ENCODE measurements around the gene DDX17.

DDX17 gene

GRCh38 chr22:38506118-38506962, at the start of gene DDX17:
Gene DDX17 (minus strand): TSS chr22:38506311.
- TF ChIP-seq, protein P1, sequence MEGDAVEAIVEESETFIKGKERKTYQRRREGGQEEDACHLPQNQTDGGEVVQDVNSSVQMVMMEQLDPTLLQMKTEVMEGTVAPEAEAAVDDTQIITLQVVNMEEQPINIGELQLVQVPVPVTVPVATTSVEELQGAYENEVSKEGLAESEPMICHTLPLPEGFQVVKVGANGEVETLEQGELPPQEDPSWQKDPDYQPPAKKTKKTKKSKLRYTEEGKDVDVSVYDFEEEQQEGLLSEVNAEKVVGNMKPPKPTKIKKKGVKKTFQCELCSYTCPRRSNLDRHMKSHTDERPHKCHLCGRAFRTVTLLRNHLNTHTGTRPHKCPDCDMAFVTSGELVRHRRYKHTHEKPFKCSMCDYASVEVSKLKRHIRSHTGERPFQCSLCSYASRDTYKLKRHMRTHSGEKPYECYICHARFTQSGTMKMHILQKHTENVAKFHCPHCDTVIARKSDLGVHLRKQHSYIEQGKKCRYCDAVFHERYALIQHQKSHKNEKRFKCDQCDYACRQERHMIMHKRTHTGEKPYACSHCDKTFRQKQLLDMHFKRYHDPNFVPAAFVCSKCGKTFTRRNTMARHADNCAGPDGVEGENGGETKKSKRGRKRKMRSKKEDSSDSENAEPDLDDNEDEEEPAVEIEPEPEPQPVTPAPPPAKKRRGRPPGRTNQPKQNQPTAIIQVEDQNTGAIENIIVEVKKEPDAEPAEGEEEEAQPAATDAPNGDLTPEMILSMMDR (IDR thresholded peaks at IDR 0.05), result no peak

DNA sequence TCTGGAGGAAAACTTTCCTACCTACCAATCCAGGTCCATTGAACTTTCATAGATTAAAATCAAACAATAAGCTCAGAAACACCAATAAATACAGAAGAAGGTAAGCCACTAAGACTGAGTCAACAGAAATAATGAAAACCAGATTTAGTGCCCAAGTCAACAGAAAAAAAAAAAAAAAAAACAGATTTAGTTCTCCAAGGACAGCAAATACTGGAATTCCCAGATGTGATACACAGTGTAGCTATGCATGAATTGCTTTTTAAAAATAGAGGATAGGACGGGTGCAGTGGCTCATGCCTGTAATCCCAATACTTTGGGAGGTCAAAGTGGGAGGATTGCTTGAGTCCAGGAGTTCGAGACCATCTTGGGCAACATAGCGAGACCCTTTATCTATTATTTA, 48.2 kb upstream of the DDX17 start:
- TF ChIP-seq, protein P1 (IDR thresholded peaks at IDR 0.05), result no peak

GRCh38 chr22:38549101-38549894, 43.2 kb upstream of the DDX17 start:
- TF ChIP-seq, protein P1 (IDR thresholded peaks at IDR 0.05), result no peak

GRCh38 chr22:38540701-38541100, 34.6 kb upstream of the DDX17 start:
- TF ChIP-seq, protein P1 (IDR thresholded peaks at IDR 0.05), result no peak

DNA sequence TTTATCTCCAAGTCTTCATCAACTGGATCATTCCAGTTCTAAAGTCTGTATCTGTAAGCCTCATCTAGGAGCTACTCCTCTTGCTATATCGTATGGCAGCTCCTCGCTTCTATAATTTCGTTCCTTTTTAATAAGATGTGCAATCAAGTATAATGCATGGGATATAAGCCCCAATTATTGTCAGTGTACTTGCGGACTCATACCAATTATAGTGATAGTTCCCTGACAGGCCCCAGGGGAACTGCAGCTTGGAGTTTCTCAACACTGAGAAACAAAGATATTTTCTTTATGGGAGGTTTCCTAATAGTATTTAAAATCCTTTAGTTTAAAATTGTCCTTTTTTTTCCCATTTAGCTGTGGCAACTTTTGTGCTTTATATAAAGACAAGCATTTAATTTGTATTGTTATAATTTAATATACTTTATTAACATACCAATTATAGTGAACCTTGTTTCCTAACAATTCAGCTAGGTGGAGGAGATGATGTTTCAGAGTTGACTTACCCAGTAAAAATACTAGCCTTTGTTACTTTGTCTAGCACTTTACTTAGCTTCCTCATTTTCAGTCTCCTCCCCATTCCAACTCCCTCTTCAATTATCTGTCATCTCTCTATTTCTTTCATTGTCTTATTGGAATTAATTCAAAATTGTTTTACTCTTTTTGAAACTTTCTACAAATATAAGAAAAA, 25.3 kb upstream of the DDX17 start:
- TF ChIP-seq, protein P1 (IDR thresholded peaks at IDR 0.05), result no peak

- TF ChIP-seq, protein P1 (IDR thresholded peaks at IDR 0.05), result no peak
Observed at GRCh38 chr22:38524429-38524828, 18.3 kb upstream of the DDX17 start.

DNA sequence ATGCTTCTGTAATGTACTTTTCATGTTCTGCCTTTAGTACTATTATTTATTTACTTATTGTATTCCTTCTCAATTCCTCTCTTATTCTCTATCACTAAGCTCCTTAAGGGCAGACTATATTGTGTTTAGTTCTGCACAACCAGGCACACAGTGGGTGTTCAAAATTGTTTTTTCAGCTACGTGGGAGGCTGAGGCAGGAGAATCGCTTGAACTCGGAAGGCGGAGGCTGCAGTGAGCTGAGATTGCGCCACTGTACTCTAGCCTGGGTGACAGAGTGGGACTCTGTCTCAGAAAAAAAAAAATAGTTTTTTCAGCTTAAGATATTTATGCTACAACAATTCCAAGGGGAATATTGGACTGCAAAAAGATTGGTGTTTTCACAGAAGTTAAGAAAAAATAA, 17.4 kb upstream of the DDX17 start:
- TF ChIP-seq, protein P1 (IDR thresholded peaks at IDR 0.05), result no peak

All from LNCAP (cell line).